Measurements from ENCODE around the gene GYPA.
"Not testable (repeated sequence)": the region's sequence is repeated elsewhere in the genome, so short reads cannot be mapped to it uniquely, and the experiment has no call there.

GYPA gene

DNA sequence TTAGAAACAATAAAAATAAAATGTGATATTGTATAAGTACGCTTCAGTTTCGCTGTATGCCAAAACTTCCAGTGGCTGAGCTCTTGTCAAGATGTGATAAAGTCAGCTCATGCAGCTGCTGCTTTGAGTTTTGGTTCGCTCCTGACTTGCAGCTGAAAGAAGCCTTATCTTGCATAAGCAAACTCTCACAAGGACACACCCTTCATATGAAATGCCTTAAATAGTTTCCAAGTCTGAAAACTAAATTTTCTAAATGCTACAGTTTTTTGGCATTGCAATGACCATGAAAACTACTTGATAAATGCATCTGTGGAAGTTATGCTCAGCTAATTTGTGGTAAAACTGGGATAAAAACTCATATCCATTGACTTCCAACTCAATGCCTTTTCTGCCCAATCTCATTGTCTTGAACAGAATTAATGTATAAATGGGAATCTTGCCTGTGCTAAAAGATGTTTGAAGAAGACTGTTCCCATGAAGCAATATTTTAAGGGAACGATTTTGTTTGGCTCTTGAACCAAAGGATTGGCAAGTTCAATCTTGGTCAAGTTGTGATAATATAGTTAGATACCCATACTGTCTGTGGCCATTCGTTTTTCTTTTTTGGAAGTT is 11.7 kb downstream of the GYPA start:
- DNase-seq (ENCODE audit: low spot score), result not testable (repeated sequence)

DNA sequence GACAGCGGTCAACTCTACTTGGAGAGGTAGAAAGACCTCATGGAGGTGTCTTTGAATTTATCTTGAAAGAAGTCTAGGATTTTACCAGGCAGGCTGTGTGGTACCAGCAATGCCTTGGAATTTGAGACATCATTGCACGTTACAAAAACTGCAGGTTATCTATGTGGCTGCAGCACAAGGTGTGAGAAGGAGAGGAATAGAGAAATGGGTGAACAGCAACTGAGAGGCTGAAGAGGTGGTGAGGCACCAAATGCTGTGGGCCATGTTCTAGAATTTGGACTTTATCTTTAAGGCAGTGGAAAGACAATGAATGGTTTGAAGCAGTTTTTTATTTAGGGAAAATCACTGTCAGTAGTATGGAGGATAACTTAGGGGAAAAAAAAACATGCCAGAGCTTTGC is 15.4 kb downstream of the GYPA start:
- DNase-seq (ENCODE audit: low spot score), result not testable (repeated sequence)

DNA sequence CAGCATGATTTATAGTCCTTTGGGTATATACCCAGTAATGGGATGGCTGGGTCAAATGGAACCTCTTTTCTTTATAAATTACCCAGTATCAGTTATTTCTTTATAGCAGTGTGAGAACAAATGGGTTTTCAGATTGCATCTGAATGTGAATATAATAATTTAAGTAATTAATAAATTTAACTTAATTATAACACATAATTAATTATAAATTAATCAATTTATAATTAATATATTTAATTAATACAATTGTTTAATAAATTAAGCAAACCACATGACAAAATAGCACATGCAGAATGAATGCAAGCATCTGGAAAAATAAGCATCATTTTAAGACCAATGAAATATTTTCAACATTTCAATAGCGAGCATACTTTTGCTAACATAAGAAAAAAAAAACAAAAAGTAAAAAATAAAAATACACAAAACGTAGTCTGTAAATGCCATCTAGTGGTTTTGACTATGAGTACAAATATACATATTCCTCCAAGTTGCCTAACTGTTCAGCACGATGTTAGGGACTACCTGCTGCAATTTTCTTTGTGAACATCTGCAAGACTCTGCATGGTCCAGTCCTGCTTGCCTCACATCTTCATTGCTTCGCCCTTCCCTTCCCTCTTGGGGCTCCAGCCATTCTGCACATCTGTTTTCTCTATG is 16.4 kb downstream of the GYPA start:
- not testable (repeated sequence) for DNase-seq (ENCODE audit: low spot score)

DNA sequence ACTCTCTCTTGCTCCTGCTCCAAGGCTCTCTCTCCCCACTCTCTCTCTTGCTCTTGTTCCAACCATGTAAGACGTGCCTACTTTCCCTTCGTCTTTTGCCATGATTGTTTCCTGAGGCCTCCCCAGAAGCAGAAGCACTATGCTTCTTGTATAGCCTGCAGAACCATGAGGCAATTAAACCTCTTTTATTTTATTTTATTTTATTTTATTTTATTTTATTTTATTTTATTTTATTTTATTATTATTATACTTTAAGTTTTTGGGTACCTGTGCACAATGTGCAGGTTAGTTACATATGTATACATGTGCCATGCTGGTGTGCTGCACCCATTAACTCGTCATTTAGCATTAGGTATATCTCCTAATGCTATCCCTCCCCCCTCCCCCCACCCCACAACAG is 17.2 kb downstream of the GYPA start:
- not testable (repeated sequence) for DNase-seq (ENCODE audit: low spot score)

DNA sequence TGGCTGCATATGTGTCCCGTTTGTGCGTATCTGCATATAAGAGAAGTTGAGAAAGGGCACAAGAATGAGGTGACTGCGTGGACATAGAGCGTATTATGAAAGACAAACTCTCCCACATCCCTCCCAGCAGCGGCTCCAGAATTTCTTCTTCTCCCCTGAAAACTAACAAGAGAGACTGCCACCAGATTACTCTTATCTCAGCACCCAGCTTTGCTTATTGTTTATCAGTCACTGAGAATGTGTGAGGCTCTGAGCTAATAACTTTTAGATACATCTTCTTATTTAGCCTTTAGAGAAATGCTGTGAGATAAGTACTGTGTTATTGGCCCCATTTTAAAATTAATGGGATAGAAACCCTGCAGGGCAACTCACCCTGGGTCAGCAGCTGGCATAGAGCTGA is 20.8 kb downstream of the GYPA start:
- DNase-seq (ENCODE audit: low spot score), result not testable (repeated sequence)

DNA sequence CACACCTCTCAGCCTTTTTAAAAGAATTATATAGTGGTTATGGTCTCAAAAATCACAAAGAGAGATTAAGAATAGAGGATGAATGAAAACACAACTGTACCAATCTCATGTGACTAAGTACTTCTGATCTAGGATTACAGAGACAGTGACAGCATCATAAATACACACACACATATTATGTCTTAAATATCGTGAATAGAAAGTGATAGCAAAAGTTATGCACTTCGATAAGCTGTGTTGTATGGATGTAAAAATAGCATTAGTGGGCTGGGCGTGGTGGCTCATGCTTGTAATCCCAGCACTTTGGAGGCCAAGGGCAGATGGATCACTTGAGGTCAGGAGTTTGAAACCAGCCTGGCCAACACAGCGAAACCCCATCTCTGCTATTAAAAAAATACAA is 25.0 kb downstream of the GYPA start:
- no peak for DNase-seq (ENCODE audit: low spot score)

DNA sequence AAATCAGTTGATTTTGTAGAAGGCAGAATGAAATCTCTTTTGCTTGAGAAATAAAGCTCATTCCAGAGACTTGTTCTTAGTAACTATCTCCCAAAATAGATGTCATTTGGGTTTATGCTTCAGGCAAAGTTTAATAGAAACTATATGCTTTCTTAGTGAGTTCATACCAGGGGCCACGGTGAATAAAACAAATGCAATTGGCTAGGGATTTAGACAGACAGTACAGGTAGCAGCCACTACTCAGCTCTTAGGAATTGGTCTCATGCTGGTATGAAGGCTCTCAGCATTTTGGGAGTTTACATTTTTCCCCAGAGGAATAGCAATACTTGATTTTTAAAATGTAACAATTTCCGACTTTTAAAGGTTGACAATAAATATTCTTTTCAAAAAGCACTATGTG is 27.0 kb downstream of the GYPA start:
- no peak for DNase-seq (ENCODE audit: low spot score)

DNA sequence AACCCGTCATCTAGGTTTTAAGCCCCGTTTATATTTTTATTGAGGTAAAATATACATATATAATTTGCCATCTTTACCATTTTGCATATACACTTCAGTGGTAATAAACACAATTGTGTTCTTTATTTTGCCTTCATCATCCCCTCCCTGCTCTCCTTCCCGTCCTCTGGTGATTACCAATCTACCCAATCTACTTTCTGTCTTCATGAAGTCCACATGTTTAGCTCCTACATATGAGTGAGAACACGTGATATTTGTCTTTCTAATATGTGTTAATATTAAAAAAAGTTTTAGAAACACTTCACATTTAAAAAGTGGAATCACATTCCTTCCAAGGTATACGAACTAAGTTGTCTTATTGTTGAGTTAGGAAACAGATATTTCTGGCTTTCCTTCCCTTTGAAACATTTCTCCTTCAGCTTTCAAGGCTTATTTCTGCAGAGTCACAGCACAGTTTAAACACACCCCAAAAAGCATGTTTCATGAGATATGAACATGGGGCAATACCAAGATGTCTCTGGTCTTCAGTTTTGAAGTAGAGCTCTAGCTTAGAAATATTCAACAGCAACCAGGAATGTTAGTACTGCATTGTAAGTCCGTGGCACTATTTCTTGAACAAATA is 35.9 kb downstream of the GYPA start:
- DNase-seq (ENCODE audit: low spot score), result no peak

DNA sequence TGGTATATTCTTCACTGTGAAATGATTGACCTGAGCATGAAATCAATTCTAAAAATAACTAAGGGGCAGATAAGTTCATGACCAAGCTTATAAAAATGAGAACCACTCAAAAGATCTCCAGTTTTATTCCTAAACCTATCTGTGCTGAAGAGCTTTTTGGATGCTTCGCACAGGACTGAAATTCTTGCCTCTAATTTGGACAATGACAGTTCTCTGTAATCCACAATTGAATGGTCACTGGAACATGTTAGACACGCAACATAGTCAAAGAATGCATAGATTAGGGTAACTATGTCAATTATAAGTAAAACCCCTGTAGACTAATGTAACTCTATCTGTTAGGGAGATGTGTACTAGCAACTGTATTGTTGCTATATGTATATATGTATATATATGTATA is 42.7 kb downstream of the GYPA start:
- DNase-seq (ENCODE audit: low spot score), result not testable (repeated sequence)

DNA sequence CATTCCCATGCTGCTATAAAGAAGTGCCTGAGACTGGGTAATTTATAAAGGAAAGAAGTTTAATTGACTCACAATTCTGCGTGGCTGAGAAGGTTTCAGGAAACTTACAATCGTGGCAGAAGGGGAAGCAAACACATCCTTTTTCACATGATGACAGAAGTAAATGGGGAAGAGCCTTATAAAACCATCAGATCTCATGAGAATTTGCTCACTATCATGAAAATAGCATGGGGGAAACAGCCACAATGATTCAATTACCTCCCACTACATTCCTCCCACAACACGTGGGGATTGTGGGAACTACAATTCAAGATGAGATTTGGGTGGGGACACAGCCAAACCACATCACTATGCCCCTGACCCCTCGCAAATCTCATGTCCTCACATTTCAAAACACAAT is 46.5 kb downstream of the GYPA start:
- DNase-seq (ENCODE audit: low spot score), result not testable (repeated sequence)

DNA sequence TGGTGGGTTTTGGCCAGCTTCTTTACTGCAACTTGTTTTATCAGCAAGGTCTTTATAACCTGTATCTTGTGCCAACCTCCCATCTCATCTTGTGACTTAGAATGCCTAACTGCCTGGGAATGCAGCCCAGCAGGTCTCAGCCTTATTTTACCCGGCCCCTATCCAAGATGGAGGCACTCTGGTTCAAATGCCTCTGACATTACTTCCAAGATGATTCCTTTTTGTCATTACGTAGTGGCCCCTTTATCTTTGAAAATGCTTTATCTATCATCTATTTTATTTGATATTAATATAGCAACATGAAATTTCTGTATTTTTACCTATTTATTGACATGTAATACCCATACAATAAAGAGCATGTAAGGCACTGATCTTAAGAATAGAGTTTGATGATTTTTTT is 49.3 kb downstream of the GYPA start:
- not testable (repeated sequence) for DNase-seq (ENCODE audit: low spot score)

DNA sequence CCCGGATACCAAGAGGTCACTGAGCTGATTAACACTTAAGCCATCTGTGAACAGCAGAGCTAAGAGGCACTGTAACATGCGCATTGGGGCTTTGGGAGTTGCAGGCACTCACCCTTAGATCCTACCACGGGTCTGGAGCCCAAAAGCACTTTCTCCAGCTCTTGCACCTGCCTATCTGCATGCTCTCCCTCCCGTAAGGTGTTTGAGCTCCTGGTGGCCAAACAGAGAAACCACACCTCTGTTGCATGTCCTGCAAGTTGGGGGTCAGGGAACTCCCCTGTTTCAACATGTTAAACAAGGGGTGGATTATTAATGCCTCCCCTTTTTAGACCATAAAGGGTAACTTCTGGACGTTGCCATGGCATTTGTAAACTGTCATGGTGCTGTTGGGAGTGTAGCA is 49.8 kb downstream of the GYPA start:
- DNase-seq (ENCODE audit: low spot score), result no peak

DNA sequence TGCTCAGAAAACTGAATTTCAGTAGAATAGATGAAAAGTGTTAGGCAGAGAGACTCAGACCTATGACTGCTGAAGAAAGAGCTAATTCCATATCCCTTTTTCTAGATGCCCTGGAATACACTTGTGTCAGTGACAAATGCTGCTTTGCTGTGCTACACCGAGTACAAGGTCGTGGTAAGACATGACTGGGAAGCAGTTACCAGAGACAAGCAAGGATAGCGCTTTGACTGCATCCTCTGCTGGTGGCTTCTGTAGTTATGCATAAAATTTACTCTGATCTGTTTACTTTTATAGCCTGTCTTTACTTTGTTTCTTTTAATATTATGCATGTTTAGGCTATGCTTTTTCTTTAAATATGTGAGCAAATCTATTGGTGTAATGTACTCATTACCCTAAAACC is 58.5 kb downstream of the GYPA start:
- DNase-seq (ENCODE audit: low spot score), result not testable (repeated sequence)

DNA sequence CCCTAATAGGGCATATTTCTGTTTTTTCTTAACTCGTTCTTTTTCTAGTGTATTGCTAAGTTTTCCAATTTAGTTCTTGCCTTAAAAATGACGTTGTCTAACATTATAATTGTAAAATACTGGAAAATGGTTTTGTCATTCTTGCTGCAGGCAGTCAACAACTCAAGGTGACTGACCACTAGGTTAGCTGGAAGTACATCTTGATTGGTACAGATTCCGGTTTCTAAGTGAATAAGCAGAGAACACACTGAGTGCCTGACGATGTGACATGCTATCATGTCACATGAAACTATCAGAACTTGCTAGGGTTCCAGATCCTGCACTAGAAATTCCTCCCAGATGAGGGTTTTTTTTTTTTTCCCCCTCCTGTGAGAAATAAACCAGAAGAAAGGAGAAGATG is 60.4 kb downstream of the GYPA start:
- not testable (repeated sequence) for DNase-seq (ENCODE audit: low spot score)

DNA sequence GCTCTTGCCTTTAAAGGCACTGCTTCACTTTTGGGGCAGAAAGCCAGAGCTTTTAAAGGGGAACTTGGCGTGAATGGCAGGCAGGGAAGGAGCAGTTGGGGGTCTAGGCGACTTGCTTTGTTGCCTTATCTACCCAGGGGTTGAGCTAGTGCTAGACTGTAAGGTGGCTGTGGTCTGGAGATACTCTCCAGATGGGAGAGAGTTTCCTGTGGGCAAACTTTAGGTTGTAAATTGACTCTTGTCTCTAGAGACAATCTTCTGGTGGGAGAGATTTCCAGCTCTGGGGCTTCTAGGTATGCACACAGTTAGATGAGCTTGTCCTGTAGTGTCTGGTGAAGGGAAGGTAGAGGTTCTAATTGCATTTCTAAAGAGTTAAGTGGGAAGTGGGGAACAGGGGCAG is 61.8 kb downstream of the GYPA start:
- DNase-seq (ENCODE audit: low spot score), result not testable (repeated sequence)

DNA sequence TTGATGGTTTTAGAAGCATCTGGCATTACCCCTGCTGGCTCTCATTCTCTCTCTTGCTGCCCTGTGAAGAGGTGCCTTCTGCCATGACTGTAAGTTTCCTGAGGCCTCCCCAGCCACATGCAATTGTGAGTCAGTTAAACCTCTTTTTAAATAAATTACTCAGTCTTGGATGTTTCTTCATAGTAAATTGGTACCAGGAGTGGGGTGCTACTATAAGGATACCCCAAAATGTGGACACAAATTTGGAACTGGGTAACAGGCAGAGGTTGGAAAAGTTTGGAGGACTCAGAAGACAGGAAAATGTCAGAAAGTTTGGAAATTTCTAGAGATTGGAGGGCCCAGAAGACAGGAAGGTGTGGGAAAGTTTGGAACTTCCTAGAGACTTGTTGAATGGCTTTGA is 79.0 kb downstream of the GYPA start:
- DNase-seq (ENCODE audit: low spot score), result not testable (repeated sequence)

DNA sequence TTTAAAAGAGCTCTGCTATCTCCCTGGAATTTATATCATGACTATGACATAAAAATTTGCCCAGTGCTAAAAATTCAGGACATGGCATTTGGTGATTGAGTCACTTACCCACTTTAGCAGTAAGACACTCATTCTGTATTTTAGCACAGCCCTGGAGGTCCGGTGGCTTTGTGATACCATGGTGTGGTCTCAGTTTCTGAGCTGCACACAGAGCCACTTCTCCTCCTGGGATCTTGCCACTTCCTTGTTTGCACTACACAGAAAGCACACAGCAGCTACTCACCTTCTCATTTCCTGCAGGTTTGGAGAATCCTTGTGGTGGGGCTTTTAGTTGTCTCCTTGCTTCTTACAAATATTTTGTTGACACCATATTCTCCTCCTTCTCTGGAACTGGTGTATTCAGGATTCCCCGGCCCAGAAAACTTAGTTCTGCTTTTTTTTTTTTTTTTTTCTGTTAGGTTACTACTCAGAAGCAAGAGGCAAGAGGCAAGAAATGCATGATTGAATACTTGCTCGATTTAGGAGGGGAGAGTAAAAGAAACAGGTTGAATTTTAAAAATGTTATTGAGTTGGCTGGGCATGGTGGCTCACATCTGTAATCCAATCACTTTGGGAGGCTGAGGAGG is 80.2 kb downstream of the GYPA start:
- not testable (repeated sequence) for DNase-seq (ENCODE audit: low spot score)
